Ureter (tissue), 1 donor: ENCODE results near the gene SNTG2. TPM values are rescaled to one million over a fixed set of nuclear protein-coding genes. Genes with fewer than 3 reads are reported as not detected.

Experiments used
- DNase-seq: peaks from one replicate; pipeline ENCODE4 v3.0.0-alpha.2; 2020; ENCODE audit warnings: low spot score
- total RNA-seq: library from RNA; stranded (reverse); gene quantifications from one replicate; pipeline ENCODE4 v1.2.4, GENCODE V29; 2023
- donor health status: DM: yes; HTN: yes; CAD: no.

SNTG2 gene
- total RNA-seq, 1 donor from 2014 or later: 9.9 TPM

GRCh38 chr2:987789-988188, 37.1 kb downstream of the SNTG2 start:
- DNase-seq: no peak

- DNase-seq: no peak
These were observed 39.3 kb downstream of the SNTG2 start for GRCh38 chr2:989781-990467.

GRCh38 chr2:990970-991369, 40.3 kb downstream of the SNTG2 start:
- no peak for DNase-seq

GRCh38 chr2:1002350-1002749, 51.7 kb downstream of the SNTG2 start:
- DNase-seq: no peak

- no peak for DNase-seq
These were observed 53.7 kb downstream of the SNTG2 start for GRCh38 chr2:1004398-1004797.

GRCh38 chr2:1010415-1010930, 59.8 kb downstream of the SNTG2 start:
- no peak for DNase-seq

GRCh38 chr2:1011006-1011405, 60.4 kb downstream of the SNTG2 start:
- no peak for DNase-seq

- no peak for DNase-seq
These were observed 61.3 kb downstream of the SNTG2 start for GRCh38 chr2:1011985-1012384.

- no peak for DNase-seq
These were observed 64.2 kb downstream of the SNTG2 start for GRCh38 chr2:1014802-1015201.

GRCh38 chr2:1016500-1016899, 65.9 kb downstream of the SNTG2 start:
- no peak for DNase-seq

GRCh38 chr2:1017827-1018226, 67.2 kb downstream of the SNTG2 start:
- no peak for DNase-seq

GRCh38 chr2:1020206-1020605, 69.6 kb downstream of the SNTG2 start:
- no peak for DNase-seq

GRCh38 chr2:1022178-1022577, 71.5 kb downstream of the SNTG2 start:
- no peak for DNase-seq

GRCh38 chr2:1024981-1025380, 74.3 kb downstream of the SNTG2 start:
- DNase-seq: no peak

GRCh38 chr2:1026141-1026540, 75.5 kb downstream of the SNTG2 start:
- no peak for DNase-seq

- no peak for DNase-seq
These were observed 78.2 kb downstream of the SNTG2 start for GRCh38 chr2:1028831-1029230.

- DNase-seq: no peak
These were observed 81.4 kb downstream of the SNTG2 start for GRCh38 chr2:1032030-1032429.

- DNase-seq: no peak
These were observed 82.4 kb downstream of the SNTG2 start for GRCh38 chr2:1033069-1033468.

- DNase-seq: no peak
These were observed 86.4 kb downstream of the SNTG2 start for GRCh38 chr2:1037066-1037465.

GRCh38 chr2:1039549-1039948, 88.9 kb downstream of the SNTG2 start:
- DNase-seq: no peak

- no peak for DNase-seq
These were observed 90.6 kb downstream of the SNTG2 start for GRCh38 chr2:1041012-1041805.

GRCh38 chr2:1045109-1045508, 94.5 kb downstream of the SNTG2 start:
- DNase-seq: no peak

- DNase-seq: no peak
These were observed 95.4 kb downstream of the SNTG2 start for GRCh38 chr2:1046067-1046466.
